Measurements from ENCODE around the gene SOX13.

DNA sequence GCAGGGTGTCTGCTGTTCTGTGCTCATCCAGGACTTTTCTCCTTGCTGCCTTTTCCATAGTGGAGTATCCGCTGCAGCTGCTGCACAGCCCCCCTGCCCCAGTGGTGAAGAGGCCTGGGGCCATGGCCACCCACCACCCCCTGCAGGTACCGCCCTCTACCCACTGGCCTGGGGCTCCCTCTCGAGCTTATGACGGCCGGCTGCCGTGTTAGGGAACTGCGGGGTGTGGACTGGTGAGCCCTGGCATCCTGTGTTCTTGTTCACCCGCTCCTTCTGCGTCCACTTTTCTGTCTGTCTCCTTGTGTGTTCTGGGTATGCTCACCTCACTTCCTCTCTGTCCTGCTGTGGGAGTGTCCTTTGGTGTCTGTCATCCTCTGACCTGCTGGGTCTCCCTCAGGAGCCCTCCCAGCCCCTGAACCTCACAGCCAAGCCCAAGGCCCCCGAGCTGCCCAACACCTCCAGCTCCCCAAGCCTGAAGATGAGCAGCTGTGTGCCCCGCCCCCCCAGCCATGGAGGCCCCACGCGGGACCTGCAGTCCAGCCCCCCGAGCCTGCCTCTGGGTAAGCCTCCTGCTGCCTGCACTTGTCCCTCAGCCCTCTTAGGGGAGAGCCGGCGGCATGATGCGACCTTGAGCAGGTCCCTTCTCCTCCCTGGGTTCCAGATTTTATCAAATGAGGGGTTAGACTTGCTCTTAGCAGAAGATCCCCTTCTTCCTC is 49.1 kb downstream of the SOX13 start:
- TF ChIP-seq, protein P1, sequence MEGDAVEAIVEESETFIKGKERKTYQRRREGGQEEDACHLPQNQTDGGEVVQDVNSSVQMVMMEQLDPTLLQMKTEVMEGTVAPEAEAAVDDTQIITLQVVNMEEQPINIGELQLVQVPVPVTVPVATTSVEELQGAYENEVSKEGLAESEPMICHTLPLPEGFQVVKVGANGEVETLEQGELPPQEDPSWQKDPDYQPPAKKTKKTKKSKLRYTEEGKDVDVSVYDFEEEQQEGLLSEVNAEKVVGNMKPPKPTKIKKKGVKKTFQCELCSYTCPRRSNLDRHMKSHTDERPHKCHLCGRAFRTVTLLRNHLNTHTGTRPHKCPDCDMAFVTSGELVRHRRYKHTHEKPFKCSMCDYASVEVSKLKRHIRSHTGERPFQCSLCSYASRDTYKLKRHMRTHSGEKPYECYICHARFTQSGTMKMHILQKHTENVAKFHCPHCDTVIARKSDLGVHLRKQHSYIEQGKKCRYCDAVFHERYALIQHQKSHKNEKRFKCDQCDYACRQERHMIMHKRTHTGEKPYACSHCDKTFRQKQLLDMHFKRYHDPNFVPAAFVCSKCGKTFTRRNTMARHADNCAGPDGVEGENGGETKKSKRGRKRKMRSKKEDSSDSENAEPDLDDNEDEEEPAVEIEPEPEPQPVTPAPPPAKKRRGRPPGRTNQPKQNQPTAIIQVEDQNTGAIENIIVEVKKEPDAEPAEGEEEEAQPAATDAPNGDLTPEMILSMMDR (conservative IDR thresholded peaks at IDR 0.05; ENCODE audit: low read depth, low read length): no peak
- no peak for TF ChIP-seq EZH2 (IDR thresholded peaks at IDR 0.05; ENCODE audit: low read length, unreplicated experiment)
- no peak for TF ChIP-seq EZH2phosphoT487 (IDR thresholded peaks at IDR 0.05; ENCODE audit: borderline replicate concordance, low read length)

All from PC-3 (cell line).